HL-60 (cell line): Measurements from ENCODE around the gene OR1S2.

Source experiments
- CTCF ChIP-seq: IDR thresholded peaks from one replicate; pipeline ENCODE4 v1.5.1; 2011; ENCODE audit warnings: low read length, control low read depth, inconsistent platforms; ENCODE audit not compliant: insufficient read depth
- POLR2AphosphoS5 ChIP-seq: IDR thresholded peaks from 2 replicates; pipeline ENCODE4 v1.6.1; 2012; ENCODE audit warnings: low read depth
- REST ChIP-seq: IDR thresholded peaks from 2 replicates; pipeline ENCODE4 v1.6.1; 2012; ENCODE audit warnings: low read depth; ENCODE audit not compliant: insufficient replicate concordance

DNA sequence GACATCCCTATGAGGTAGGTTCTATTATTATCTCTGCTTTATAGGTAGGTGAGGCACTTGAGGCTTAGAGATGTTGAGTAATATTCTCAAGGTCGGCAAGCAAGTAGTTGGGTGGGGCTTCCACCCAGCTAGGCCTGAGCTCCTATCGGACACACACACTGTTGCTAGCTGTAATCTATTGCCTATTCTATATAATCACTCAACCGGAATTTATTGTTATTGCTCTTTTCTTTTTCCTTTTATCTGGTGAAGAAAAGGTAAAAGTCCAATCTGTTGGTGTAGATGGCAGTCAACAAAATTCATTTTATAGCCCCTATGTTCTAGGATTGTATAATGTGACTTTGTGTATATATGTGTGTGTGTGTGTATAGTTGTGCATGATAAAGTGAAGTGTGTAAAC lies 11.7 kb downstream of the OR1S2 start:
- TF ChIP-seq CTCF: no peak
- no peak for TF ChIP-seq REST
- no peak for TF ChIP-seq POLR2AphosphoS5
